GM18861 (cell line): Measurements from ENCODE around the gene ANKRD18A.
"Not testable (repeated sequence)": the region's sequence is repeated elsewhere in the genome, so short reads cannot be mapped to it uniquely, and the experiment has no call there.

Source experiments
- ATAC-seq: cut with Tn5 transposase; IDR thresholded peaks from one replicate; pipeline ENCODE4 v1.9.1; 2021; ENCODE audit not compliant: unreplicated experiment

ANKRD18A gene

GRCh38 chr9:38629511-38629910 lies 9.1 kb upstream of the ANKRD18A start:
- no peak for ATAC-seq

- no peak for ATAC-seq
Measured at GRCh38 chr9:38626006-38626405, 5.6 kb upstream of the ANKRD18A start.

GRCh38 chr9:38622951-38623350 lies 2.6 kb upstream of the ANKRD18A start:
- no peak for ATAC-seq

GRCh38 chr9:38622288-38622674 lies 1.9 kb upstream of the ANKRD18A start:
- no peak for ATAC-seq

GRCh38 chr9:38621434-38622287 lies 1.3 kb upstream of the ANKRD18A start:
- no peak for ATAC-seq

GRCh38 chr9:38619556-38620447 lies 594 bp downstream of the ANKRD18A start:
- no peak for ATAC-seq

- not testable (repeated sequence) for ATAC-seq
Measured at GRCh38 chr9:38598029-38598745, 22.2 kb downstream of the ANKRD18A start.

GRCh38 chr9:38595117-38595516 lies 25.3 kb downstream of the ANKRD18A start:
- ATAC-seq: not testable (repeated sequence)

GRCh38 chr9:38591346-38592063 lies 28.9 kb downstream of the ANKRD18A start:
- ATAC-seq: not testable (repeated sequence)

GRCh38 chr9:38583765-38584164 lies 36.6 kb downstream of the ANKRD18A start:
- ATAC-seq: not testable (repeated sequence)

GRCh38 chr9:38580112-38580511 lies 40.3 kb downstream of the ANKRD18A start:
- ATAC-seq: not testable (repeated sequence)

GRCh38 chr9:38576181-38576580 lies 44.2 kb downstream of the ANKRD18A start:
- not testable (repeated sequence) for ATAC-seq

GRCh38 chr9:38566048-38566447 lies 54.3 kb downstream of the ANKRD18A start:
- ATAC-seq: not testable (repeated sequence)

- not testable (repeated sequence) for ATAC-seq
Measured at GRCh38 chr9:38565178-38565577, 55.2 kb downstream of the ANKRD18A start.

GRCh38 chr9:38563911-38564310 lies 56.5 kb downstream of the ANKRD18A start:
- ATAC-seq: not testable (repeated sequence)

GRCh38 chr9:38561134-38561533 lies 59.3 kb downstream of the ANKRD18A start:
- ATAC-seq: not testable (repeated sequence)

GRCh38 chr9:38559172-38559571 lies 61.2 kb downstream of the ANKRD18A start:
- not testable (repeated sequence) for ATAC-seq

GRCh38 chr9:38557746-38558145 lies 62.6 kb downstream of the ANKRD18A start:
- ATAC-seq: not testable (repeated sequence)

GRCh38 chr9:38554966-38555365 lies 65.4 kb downstream of the ANKRD18A start:
- not testable (repeated sequence) for ATAC-seq

GRCh38 chr9:38553019-38553418 lies 67.4 kb downstream of the ANKRD18A start:
- not testable (repeated sequence) for ATAC-seq
